Gastrocnemius medialis (tissue), 4 donors: ENCODE measurements around the gene SPAG8.

ENCODE experiments used
- POLR2A ChIP-seq, 2 donors: fragments of 450-650 bp; IDR thresholded peaks; one replicate each; pipeline ENCODE4 v1.6.1; 2017; ENCODE audit warnings: antibody characterized with exemption in 2 of 2, mild to moderate bottlenecking in 2 of 2, moderate library complexity in 2 of 2
- TF ChIP-seq, protein P1 (sequence below), 5 experiments: fragments of 450-650 bp in 3 of 5; fragments of 200-600 bp in 2 of 5; sonication (generic) in 2 of 5; IDR thresholded peaks in 4 of 5; conservative IDR thresholded peaks in 1 of 5; 1 replicate in 4 of 5; 2 replicates in 1 of 5; pipeline ENCODE4 v1.5.1; 2016 to 2019; ENCODE audit warnings: antibody characterized with exemption in 5 of 5, mild to moderate bottlenecking in 3 of 5, moderate library complexity in 3 of 5

DNA sequence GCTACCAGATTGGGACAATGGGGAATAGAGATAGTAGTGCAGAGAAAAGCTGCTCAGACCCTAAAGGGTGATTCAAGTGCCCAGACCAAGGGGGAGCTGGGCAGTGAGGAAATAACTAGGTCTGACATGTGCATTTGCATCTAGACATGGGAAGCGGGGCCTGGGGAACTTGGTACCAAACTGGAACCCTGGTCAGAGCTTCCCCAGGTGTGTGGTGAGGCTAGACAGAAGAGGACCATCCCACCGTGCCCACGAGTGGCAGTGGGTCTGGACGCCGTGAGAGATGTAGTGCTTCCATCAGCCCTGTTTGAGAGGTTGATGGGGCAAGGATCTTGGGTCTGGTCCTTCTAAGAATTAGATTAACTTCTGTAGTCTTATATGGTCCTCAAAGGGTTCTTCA is 24.5 kb upstream of the SPAG8 start:
- TF ChIP-seq, protein P1, sequence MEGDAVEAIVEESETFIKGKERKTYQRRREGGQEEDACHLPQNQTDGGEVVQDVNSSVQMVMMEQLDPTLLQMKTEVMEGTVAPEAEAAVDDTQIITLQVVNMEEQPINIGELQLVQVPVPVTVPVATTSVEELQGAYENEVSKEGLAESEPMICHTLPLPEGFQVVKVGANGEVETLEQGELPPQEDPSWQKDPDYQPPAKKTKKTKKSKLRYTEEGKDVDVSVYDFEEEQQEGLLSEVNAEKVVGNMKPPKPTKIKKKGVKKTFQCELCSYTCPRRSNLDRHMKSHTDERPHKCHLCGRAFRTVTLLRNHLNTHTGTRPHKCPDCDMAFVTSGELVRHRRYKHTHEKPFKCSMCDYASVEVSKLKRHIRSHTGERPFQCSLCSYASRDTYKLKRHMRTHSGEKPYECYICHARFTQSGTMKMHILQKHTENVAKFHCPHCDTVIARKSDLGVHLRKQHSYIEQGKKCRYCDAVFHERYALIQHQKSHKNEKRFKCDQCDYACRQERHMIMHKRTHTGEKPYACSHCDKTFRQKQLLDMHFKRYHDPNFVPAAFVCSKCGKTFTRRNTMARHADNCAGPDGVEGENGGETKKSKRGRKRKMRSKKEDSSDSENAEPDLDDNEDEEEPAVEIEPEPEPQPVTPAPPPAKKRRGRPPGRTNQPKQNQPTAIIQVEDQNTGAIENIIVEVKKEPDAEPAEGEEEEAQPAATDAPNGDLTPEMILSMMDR (IDR thresholded peaks at IDR 0.05 in 4 of 5, conservative IDR thresholded peaks at IDR 0.05 in 1 of 5) = no peak
- TF ChIP-seq POLR2A (IDR thresholded peaks at IDR 0.05) = no peak
